ENCODE measurements around the gene TIPARP. TPM values are rescaled to one million over a fixed set of nuclear protein-coding genes. Genes with fewer than 3 reads are reported as not detected.

The TIPARP gene
- total and polyA plus RNA-seq, 2 experiments from 2014 or later = 4.5 to 6.9 TPM

DNA sequence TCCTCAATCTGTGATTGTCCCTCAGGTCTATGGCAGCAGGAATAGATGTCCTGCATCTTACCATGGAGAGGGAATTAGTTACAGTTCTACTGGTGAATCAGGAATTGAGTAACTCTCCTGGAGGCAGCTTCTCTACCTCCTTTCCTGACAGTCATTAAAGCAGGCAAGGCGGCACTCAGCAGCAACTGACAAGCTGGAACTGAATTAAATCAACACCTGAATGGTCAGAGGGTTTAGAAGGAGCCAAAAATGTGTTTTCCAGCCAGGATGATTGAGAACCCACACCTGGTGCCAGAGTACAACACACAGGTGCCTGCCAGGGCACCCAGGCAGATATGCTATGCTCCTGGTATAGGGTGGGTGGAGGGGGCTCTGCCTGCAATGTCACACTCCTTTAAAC is 43.1 kb upstream of the TIPARP start:
- Mint-ChIP-seq H3K27me3 (ENCODE audit: insufficient read depth, low read depth, poor library complexity) (no peaks in the 10 kb centered on the region), H3K9me3 (no peaks in the 10 kb centered on the region), H3K4me3 (no peak overlapping the region), H3K4me1 (peaks cover 24% of the 10 kb centered on the region; the same call in 2 of the 3 replicates), H3K36me3 (ENCODE audit: low read depth) (no peaks in the 10 kb centered on the region), H3K27ac (no peak overlapping the region)
- no peak; the same call in 2 of the 3 replicates for ATAC-seq
- TF ChIP-seq, protein P1, sequence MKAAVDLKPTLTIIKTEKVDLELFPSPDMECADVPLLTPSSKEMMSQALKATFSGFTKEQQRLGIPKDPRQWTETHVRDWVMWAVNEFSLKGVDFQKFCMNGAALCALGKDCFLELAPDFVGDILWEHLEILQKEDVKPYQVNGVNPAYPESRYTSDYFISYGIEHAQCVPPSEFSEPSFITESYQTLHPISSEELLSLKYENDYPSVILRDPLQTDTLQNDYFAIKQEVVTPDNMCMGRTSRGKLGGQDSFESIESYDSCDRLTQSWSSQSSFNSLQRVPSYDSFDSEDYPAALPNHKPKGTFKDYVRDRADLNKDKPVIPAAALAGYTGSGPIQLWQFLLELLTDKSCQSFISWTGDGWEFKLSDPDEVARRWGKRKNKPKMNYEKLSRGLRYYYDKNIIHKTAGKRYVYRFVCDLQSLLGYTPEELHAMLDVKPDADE (IDR thresholded peaks at IDR 0.05) = no peak
- TF ChIP-seq, protein P2, sequence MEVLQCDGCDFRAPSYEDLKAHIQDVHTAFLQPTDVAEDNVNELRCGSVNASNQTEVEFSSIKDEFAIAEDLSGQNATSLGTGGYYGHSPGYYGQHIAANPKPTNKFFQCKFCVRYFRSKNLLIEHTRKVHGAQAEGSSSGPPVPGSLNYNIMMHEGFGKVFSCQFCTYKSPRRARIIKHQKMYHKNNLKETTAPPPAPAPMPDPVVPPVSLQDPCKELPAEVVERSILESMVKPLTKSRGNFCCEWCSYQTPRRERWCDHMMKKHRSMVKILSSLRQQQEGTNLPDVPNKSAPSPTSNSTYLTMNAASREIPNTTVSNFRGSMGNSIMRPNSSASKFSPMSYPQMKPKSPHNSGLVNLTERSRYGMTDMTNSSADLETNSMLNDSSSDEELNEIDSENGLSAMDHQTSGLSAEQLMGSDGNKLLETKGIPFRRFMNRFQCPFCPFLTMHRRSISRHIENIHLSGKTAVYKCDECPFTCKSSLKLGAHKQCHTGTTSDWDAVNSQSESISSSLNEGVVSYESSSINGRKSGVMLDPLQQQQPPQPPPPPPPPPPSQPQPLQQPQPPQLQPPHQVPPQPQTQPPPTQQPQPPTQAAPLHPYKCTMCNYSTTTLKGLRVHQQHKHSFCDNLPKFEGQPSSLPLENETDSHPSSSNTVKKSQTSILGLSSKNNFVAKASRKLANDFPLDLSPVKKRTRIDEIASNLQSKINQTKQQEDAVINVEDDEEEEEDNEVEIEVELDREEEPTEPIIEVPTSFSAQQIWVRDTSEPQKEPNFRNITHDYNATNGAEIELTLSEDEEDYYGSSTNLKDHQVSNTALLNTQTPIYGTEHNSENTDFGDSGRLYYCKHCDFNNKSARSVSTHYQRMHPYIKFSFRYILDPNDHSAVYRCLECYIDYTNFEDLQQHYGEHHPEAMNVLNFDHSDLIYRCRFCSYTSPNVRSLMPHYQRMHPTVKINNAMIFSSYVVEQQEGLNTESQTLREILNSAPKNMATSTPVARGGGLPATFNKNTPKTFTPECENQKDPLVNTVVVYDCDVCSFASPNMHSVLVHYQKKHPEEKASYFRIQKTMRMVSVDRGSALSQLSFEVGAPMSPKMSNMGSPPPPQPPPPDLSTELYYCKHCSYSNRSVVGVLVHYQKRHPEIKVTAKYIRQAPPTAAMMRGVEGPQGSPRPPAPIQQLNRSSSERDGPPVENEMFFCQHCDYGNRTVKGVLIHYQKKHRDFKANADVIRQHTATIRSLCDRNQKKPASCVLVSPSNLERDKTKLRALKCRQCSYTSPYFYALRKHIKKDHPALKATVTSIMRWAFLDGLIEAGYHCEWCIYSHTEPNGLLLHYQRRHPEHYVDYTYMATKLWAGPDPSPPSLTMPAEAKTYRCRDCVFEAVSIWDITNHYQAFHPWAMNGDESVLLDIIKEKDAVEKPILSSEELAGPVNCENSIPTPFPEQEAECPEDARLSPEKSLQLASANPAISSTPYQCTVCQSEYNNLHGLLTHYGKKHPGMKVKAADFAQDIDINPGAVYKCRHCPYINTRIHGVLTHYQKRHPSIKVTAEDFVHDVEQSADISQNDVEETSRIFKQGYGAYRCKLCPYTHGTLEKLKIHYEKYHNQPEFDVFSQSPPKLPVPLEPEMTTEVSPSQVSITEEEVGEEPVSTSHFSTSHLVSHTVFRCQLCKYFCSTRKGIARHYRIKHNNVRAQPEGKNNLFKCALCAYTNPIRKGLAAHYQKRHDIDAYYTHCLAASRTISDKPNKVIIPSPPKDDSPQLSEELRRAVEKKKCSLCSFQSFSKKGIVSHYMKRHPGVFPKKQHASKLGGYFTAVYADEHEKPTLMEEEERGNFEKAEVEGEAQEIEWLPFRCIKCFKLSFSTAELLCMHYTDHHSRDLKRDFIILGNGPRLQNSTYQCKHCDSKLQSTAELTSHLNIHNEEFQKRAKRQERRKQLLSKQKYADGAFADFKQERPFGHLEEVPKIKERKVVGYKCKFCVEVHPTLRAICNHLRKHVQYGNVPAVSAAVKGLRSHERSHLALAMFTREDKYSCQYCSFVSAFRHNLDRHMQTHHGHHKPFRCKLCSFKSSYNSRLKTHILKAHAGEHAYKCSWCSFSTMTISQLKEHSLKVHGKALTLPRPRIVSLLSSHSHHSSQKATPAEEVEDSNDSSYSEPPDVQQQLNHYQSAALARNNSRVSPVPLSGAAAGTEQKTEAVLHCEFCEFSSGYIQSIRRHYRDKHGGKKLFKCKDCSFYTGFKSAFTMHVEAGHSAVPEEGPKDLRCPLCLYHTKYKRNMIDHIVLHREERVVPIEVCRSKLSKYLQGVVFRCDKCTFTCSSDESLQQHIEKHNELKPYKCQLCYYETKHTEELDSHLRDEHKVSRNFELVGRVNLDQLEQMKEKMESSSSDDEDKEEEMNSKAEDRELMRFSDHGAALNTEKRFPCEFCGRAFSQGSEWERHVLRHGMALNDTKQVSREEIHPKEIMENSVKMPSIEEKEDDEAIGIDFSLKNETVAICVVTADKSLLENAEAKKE (CRISPR knock-in tag; IDR thresholded peaks at IDR 0.05) = no peak
- TF ChIP-seq CREB1 (CRISPR knock-in tag; IDR thresholded peaks at IDR 0.05; ENCODE audit: low read depth) = no peak
- no peak for TF ChIP-seq NANOG (IDR thresholded peaks at IDR 0.05; ENCODE audit: borderline replicate concordance)
- TF ChIP-seq STAT1 (IDR thresholded peaks at IDR 0.05; ENCODE audit: unreplicated experiment) = no peak
- no peaks in the 10 kb centered on the region; the same call in 1 of the 2 replicates for H3K9me2 ChIP-seq (ENCODE audit: insufficient read depth)
- no peaks in the 10 kb centered on the region for H3K36me3 ChIP-seq (ENCODE audit: insufficient read depth)
- no peaks in the 10 kb centered on the region for H3F3A ChIP-seq (replicated peaks; ENCODE audit: low read depth)
- DNase-seq (ENCODE audit: low spot score) = no peak
- no peaks in the 10 kb centered on the region for H3K27me3 ChIP-seq (ENCODE audit: insufficient read depth)
- H3K4me2 ChIP-seq = no peak overlapping the region
- H3K4me3 ChIP-seq = no peak overlapping the region
- H2AFZ ChIP-seq = 0 out of 2 replicates have a peak overlapping the region, but pooled peaks have one; percentile 9
- peaks cover 26% of the 10 kb centered on the region for H3K4me1 ChIP-seq (ENCODE audit: insufficient read depth)
- H3K79me2 ChIP-seq (replicated peaks; ENCODE audit: insufficient read depth) = no peaks in the 10 kb centered on the region
- H4K20me1 ChIP-seq (replicated peaks; ENCODE audit: insufficient read depth) = no peaks in the 10 kb centered on the region
- H3K27ac ChIP-seq (ENCODE audit: low read depth) = no peak overlapping the region

GRCh38 chr3:156632601-156633000 is 41.8 kb upstream of the TIPARP start:
- Mint-ChIP-seq H3K9me3 (no peaks in the 10 kb centered on the region), H3K4me1 (peaks cover 24% of the 10 kb centered on the region; the same call in 2 of the 3 replicates), H3K27me3 (ENCODE audit: insufficient read depth, low read depth, poor library complexity) (no peaks in the 10 kb centered on the region), H3K27ac (no peak overlapping the region), H3K4me3 (no peak overlapping the region), H3K36me3 (ENCODE audit: low read depth) (no peaks in the 10 kb centered on the region)
- no peaks in the 10 kb centered on the region for H3K36me3 ChIP-seq (ENCODE audit: insufficient read depth)
- no peak for DNase-seq (ENCODE audit: low spot score)
- no peak for ATAC-seq
- no peaks in the 10 kb centered on the region for H3K79me2 ChIP-seq (replicated peaks; ENCODE audit: insufficient read depth)
- H4K20me1 ChIP-seq (replicated peaks; ENCODE audit: insufficient read depth) = no peaks in the 10 kb centered on the region
- H3K27me3 ChIP-seq (ENCODE audit: insufficient read depth) = no peaks in the 10 kb centered on the region
- no peak overlapping the region for H2AFZ ChIP-seq
- no peaks in the 10 kb centered on the region for H3F3A ChIP-seq (replicated peaks; ENCODE audit: low read depth)
- no peak overlapping the region for H3K4me3 ChIP-seq
- H3K9me2 ChIP-seq (ENCODE audit: insufficient read depth) = no peaks in the 10 kb centered on the region; the same call in 1 of the 2 replicates
- H3K27ac ChIP-seq (ENCODE audit: low read depth) = no peak overlapping the region
- H3K4me1 ChIP-seq (ENCODE audit: insufficient read depth) = peaks cover 26% of the 10 kb centered on the region
- H3K4me2 ChIP-seq = no peak overlapping the region
- TF ChIP-seq EZH2 (IDR thresholded peaks at IDR 0.05; ENCODE audit: low read depth, unreplicated experiment) (no peak), NANOG (IDR thresholded peaks at IDR 0.05; ENCODE audit: borderline replicate concordance) (no peak), STAT1 (IDR thresholded peaks at IDR 0.05; ENCODE audit: unreplicated experiment) (no peak), EZH2phosphoT487 (IDR thresholded peaks at IDR 0.05; ENCODE audit: unreplicated experiment) (no peak), JUNB (IDR thresholded peaks at IDR 0.05; ENCODE audit: unreplicated experiment) (no peak), ZNF114 (CRISPR knock-in tag; IDR thresholded peaks at IDR 0.05) (no peak), ZNF331 (CRISPR knock-in tag; IDR thresholded peaks at IDR 0.05; ENCODE audit: low read depth) (no peak)
- TF ChIP-seq, protein P3, sequence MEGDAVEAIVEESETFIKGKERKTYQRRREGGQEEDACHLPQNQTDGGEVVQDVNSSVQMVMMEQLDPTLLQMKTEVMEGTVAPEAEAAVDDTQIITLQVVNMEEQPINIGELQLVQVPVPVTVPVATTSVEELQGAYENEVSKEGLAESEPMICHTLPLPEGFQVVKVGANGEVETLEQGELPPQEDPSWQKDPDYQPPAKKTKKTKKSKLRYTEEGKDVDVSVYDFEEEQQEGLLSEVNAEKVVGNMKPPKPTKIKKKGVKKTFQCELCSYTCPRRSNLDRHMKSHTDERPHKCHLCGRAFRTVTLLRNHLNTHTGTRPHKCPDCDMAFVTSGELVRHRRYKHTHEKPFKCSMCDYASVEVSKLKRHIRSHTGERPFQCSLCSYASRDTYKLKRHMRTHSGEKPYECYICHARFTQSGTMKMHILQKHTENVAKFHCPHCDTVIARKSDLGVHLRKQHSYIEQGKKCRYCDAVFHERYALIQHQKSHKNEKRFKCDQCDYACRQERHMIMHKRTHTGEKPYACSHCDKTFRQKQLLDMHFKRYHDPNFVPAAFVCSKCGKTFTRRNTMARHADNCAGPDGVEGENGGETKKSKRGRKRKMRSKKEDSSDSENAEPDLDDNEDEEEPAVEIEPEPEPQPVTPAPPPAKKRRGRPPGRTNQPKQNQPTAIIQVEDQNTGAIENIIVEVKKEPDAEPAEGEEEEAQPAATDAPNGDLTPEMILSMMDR (conservative IDR thresholded peaks at IDR 0.05; ENCODE audit: low read depth in 2 of 2) = no peak
- TF ChIP-seq, protein P1 (IDR thresholded peaks at IDR 0.05) = no peak

Measured in GM23338 (cell line).